ENCODE results near the gene MAD2L2.

Gene MAD2L2

GRCh38 chr1:11680270-11681070 is 478 bp downstream of the MAD2L2 start:
- DNase-seq = peak; percentile 38

DNA sequence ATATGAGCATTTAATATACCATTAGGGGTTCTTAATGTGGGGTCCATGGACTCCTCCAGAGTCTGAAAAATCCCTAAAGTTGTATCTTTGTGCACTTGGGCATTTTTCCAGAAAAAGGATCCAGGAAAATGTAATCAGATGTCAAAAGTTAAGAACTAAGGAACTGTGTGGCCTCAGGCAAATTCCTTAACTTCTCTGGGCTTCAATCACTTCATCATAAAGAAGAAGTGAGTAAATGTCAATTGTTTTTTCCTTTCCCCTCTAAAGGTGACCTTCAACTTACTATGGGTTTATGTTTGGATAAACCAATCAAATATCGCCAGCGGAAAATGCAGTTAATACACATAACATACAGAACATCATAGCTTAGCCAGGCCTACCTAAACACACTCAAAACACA is 2.5 kb downstream of the MAD2L2 start:
- no peak for DNase-seq

- DNase-seq = no peak
These were observed 4.4 kb downstream of the MAD2L2 start for GRCh38 chr1:11676386-11677103.

- no peak for DNase-seq
These were observed 5.6 kb downstream of the MAD2L2 start for GRCh38 chr1:11675325-11675724.

DNA sequence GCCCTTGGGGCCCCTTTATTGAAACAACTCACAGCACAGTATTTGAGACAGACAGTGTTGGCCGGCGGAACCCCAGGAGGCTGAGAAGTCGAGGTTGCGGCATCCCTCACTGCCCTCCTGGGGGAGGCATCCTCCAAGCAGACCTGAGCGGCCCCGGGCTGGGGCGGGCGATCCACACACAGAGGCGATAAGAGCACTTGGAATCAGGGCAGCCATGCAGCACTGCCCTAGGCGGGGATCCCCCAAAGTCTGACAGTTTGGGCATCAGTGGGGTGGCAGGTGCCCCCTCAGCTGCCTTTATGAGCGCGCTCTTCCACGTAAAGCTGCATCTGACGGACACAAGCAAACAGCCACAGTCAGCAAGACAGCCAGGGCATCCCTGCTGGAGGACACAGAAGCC is 6.5 kb downstream of the MAD2L2 start:
- no peak for DNase-seq

DNA sequence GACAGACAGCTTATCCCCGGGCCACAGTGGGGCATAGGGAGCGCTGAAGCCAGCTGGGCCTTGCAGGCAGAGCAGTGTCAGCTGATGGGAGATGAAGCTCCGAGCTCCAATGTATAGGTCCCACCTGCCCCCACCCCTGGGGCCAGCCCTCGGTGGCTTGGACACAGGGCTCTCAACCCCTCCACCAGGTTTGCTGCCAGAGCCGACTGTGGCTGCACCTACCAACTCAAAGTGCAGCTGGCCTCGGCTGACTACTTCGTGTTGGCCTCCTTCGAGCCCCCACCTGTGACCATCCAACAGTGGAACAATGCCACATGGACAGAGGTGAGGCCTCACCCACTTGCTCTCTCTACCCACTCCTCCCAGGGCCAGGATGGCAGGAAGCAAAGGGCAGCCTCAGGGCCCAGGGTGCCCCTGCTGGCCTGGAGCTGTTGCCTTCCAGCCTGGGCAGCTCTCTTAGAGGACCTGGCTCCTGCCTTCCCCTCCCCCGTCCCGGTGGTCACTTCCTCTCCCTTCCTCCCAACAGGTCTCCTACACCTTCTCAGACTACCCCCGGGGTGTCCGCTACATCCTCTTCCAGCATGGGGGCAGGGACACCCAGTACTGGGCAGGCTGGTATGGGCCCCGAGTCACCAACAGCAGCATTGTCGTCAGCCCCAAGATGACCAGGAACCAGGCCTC is 7.7 kb downstream of the MAD2L2 start:
- no peak for DNase-seq

GRCh38 chr1:11671544-11672286 is 9.2 kb downstream of the MAD2L2 start:
- DNase-seq = no peak

- DNase-seq = no peak
These were observed 9.8 kb downstream of the MAD2L2 start for GRCh38 chr1:11671205-11671543.

GRCh38 chr1:11670747-11671146 is 10.2 kb downstream of the MAD2L2 start:
- no peak for DNase-seq

- DNase-seq = no peak
These were observed 12.4 kb downstream of the MAD2L2 start for GRCh38 chr1:11668516-11668915.

DNA sequence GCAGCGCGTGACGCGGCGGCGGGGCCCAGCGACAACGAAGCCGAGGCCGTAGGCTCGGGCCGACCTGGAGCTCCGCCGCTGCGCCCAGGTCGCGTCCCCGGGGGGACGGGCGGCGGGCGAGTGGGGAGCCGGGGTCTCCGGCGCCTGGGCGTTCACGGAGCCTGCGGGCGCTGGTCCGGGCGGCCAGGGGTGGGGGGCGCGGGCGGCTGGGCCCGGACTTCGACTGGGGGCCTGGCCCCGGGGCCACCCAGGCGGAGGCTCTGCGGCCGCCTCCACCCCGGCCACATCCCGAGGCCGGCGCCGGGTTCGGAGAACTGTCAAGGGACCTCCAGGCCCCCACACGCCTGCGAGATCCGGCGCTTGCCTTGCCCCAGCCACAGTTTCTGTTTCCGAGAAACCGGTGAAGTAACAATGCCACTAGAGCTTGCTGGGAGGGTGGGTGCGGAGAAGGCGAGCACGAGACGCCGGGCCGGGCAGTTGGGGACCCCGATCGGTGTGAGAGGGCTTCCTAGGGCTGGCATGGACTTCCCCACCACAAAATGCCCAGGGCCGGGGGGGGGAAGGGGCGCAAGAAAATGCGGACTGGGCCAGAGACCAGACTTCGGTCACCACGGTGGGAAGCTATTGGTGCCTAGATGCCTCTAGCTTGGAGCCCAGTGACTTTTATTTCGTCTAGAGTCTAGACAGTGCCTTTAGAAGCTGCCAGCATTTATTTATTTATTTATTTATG is 16.4 kb downstream of the MAD2L2 start:
- peak; percentile 48 for DNase-seq

GRCh38 chr1:11661103-11661502 is 19.8 kb downstream of the MAD2L2 start:
- no peak for DNase-seq

GRCh38 chr1:11659748-11660147 is 21.2 kb downstream of the MAD2L2 start:
- DNase-seq = no peak

DNA sequence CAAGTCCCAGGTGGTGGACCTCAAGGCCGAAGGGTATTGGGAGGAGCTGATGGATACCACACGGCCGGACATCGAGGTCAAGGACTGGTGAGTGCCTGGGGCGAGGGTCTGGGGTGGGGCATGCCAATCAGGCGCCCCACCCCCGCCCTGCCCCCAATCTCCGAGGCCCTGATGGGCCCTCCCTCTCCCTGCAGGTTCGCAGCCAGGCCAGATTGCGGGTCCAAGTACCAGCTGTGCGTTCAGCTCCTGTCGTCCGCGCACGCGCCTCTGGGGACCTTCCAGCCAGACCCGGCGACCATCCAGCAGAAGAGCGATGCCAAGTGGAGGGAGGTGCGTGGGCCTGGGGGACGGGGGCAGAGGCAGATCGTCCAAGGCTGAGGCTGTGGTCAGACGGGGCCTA is 22.4 kb downstream of the MAD2L2 start:
- no peak for DNase-seq

DNA sequence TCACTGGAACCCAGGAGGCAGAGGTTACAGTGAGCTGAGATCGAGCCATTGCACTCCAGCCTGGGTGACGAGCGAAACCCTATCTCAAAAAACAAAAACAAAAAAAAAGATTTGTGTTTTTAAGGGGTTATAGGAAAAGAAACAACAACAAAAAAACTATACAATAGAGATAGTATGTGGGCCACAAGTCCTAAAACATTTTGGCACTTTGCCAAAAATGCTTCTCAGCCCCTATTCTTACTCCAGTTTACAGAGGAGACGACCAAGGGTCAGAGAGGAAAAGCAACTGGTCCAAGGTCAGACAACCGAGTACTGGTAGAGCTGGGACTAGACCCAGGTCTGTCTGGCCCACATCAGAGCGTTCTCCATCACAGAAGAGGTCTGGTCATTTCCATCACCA is 23.3 kb downstream of the MAD2L2 start:
- DNase-seq = no peak

GRCh38 chr1:11654939-11655808 is 25.8 kb downstream of the MAD2L2 start:
- no peak for DNase-seq

DNA sequence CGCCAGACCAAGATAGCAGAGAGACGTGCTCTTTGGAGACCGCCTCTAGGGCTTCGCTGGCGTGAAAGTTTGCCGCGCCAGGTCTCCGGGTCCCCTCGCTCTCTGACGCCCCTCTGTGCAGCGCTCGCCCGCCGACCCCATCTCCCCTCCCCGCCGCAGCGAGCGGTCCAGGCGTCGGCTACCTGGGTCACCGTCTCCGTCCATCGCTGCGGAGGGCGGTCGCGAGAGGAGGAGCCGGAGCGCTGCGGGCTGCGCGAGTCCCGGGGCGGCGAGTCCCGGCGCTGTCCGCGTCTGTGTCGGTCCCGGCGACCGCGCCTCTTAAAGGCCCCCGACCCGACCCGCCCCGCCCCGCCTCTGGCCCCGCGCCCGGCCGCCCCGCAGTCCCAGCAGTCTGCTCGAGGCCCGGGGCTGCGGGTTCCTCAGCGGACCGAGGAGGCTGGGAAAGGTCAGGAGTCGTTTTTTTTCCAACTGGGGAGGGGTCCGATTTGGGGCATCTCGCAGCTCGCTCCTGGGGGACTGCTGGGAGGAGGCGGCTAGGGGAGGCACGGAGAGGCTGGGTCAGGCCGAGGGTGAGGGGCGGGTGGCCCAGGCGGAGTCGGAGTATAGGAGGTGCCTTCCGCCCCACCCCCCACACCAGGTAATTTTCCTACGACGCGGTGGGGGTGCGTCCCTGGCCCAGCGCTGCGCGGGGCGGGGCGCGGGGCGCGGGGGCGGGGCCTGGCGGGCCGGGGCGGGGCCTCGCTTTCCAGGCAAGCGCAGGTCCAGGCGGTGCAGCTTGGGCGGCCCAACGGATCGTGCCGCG is 26.6 kb downstream of the MAD2L2 start, which contains the start of the genes FBXO2 and FBXO44:
FBXO2 (minus strand) TSS at position 293 of the 802 bp plus-strand sequence; CDS start at position 204, 89 bp downstream.
FBXO44 (plus strand) TSS at position 741 of the 802 bp plus-strand sequence. CDS start 959 bp downstream, outside the sequence.
- peak; percentile 61 for DNase-seq

DNA sequence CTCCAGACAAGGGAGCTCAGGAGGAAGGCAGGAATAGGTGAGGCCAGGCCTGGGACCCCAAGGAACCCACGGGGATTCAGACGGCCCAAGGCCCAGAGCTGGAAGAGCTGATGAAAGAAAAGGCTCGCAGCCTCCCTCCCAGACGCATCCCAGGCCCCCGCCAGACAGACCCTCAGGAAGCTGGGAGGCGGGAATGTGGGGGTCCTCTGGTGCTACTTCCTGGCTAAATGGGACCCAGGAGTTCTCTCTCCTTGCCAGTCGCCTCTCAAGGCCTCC is 27.1 kb downstream of the MAD2L2 start:
- DNase-seq = no peak

- no peak for DNase-seq
These were observed 27.7 kb downstream of the MAD2L2 start for GRCh38 chr1:11653101-11653860.

Measured in stimulated activated CD4-positive, alpha-beta T cell treated with anti-CD3 and anti-CD28 coated beads, Interleukin-1b, Interleukin-23, amount 100 ng/mL, for 48 hours (primary cell).